Right lobe of liver (tissue), 6 donors: Measurements from ENCODE around the gene DMPK. TPM values are rescaled to one million over a fixed set of nuclear protein-coding genes. Genes with fewer than 3 reads are reported as not detected.

Source experiments
- ATAC-seq, 4 donors: fragments of 200-7000 bp; cut with Tn5 transposase; one replicate each; pipeline ENCODE4 v1.9.1; 2020; ENCODE audit warnings: mild to moderate bottlenecking in 4 of 4, moderate library complexity in 4 of 4
- DNase-seq, 3 donors: peaks; one replicate each; pipeline ENCODE4 v3.0.0-alpha.2; 2020
- H3K27ac ChIP-seq, 3 donors: fragments of 200-600 bp; one replicate each; pipeline ENCODE4 v1.8.0; 2022
- H3K27me3 ChIP-seq, 2 donors: fragments of 200-600 bp; one replicate each; pipeline ENCODE4 v1.8.0; 2022
- H3K36me3 ChIP-seq, 4 donors: fragments of 200-600 bp; sonication (generic) in 1 of 4; one replicate each; pipeline versions ENCODE4 v1.5.1 to v1.8.0; 2017 to 2022; ENCODE audit warnings: control low read depth in 1 of 4
- H3K4me1 ChIP-seq, 4 donors: fragments of 200-600 bp; sonication (generic) in 1 of 4; one replicate each; pipeline versions ENCODE4 v1.5.1 to v1.8.0; 2017 to 2022; ENCODE audit warnings: control low read depth in 1 of 4
- H3K4me3 ChIP-seq, 3 donors: fragments of 200-600 bp; one replicate each; pipeline ENCODE4 v1.8.0; 2022
- H3K9me3 ChIP-seq, 4 donors: fragments of 200-600 bp; sonication (generic) in 1 of 4; one replicate each; pipeline versions ENCODE4 v1.5.1 to v1.8.0; 2017 to 2022; ENCODE audit warnings: control low read depth in 1 of 4
- CTCF ChIP-seq, 4 donors: fragments of 200-600 bp in 3 of 4; fragments of 450-650 bp in 1 of 4; IDR thresholded peaks; one replicate each; pipeline versions ENCODE4 v1.5.1 to v1.8.0; 2016 to 2022; ENCODE audit warnings: antibody characterized with exemption in 4 of 4, mild to moderate bottlenecking in 2 of 4
- POLR2A ChIP-seq: fragments of 450-650 bp; IDR thresholded peaks from one replicate; pipeline ENCODE4 v1.6.1; 2017; ENCODE audit warnings: antibody characterized with exemption, mild to moderate bottlenecking
- WGBS: methylation state at CpG from one replicate; pipeline ENCODE4 v1.1.6; 2018; ENCODE audit warnings: low coverage, low lambda C conversion rate; ENCODE audit not compliant: insufficient coverage; ENCODE audit errors: missing lambda C conversion rate; 5-methylcytosine and 5-hydroxymethylcytosine counted together
- intact Hi-C, 2 donors: fragments of 100-400 bp; cut with DNase I; formaldehyde crosslinking; loops; one replicate each; pipeline versions ENCODE4 v1.11.2 to v1.14.1; 2022
- total RNA-seq, 6 experiments: library from RNA; depleted of rRNA in 2 of 6; stranded (reverse); fragments of >200 nt in 2 of 6; fragmentation: NEBNext Ultra II Directional in 3 of 6; extraction: Animal tissue kit (Norgen Biotek cat#: 25700) in 3 of 6; gene quantifications; one replicate each; pipeline versions ENCODE4 v1.1.0 to v1.2.4, GENCODE V29; 2016 to 2023
- donor health status: DM: no; HTN: yes; CAD: no.
- donor health status: DM: no; HTN: no; CAD: no.
- donor health status: DM: no; HTN: no; CAD: no.
- donor health status: DM: no; HTN: yes; CAD: no.
- donor health status: DM: no; HTN: yes; CAD: no.

The DMPK gene
- total RNA-seq, 6 experiments from 2014 or later = 4.3 to 14.9 (median 8.7) TPM

GRCh38 chr19:45817010-45817724 lies 34.9 kb upstream of the DMPK start:
- intact Hi-C loops = loop anchor here (10.0 kb wide), 2 partner anchors 68 to 78 kb away; partner anchors contain the start of gene IRF2BP1 (in 1 of the 2)
- H3K27ac ChIP-seq = no peak overlapping the region
- H3K4me3 ChIP-seq = no peak overlapping the region
- DNase-seq (peak; percentile 94), ATAC-seq (peak; percentile 90 to 96 (median 92))
- peaks cover 0 to 6% (median 0%) of the 10 kb centered on the region in 4 donors for H3K36me3 ChIP-seq
- no peaks in the 10 kb centered on the region for H3K9me3 ChIP-seq
- no peaks in the 10 kb centered on the region for H3K27me3 ChIP-seq
- no peaks in the 10 kb centered on the region for H3K4me1 ChIP-seq
- WGBS = 14% methylated on average over 19 of the region's 24 CpGs
- TF ChIP-seq CTCF (IDR thresholded peaks at IDR 0.05) = peak; percentile 96 to 98 (median 98)
- no peak for TF ChIP-seq POLR2A

- Histone ChIP-seq H3K9me3 (no peaks in the 10 kb centered on the region), H3K27me3 (no peaks in the 10 kb centered on the region), H3K4me1 (no peaks in the 10 kb centered on the region), H3K4me3 (no peak overlapping the region), H3K27ac (no peak overlapping the region), H3K36me3 (peaks cover 0 to under 1% (median 0%) of the 10 kb centered on the region in 4 donors)
- DNase-seq (no peak), ATAC-seq (peak in 1 of 4 donors; percentile 2)
- TF ChIP-seq CTCF (IDR thresholded peaks at IDR 0.05) (no peak), POLR2A (no peak)
- 83% methylated on average over 5 of the region's 18 CpGs for WGBS
- intact Hi-C loops = loop anchor here (10.0 kb wide), 2 partner anchors 68 to 78 kb away; partner anchors contain the start of gene IRF2BP1 (in 1 of the 2)
Measured at GRCh38 chr19:45816236-45817009, 34.1 kb upstream of the DMPK start.

DNA sequence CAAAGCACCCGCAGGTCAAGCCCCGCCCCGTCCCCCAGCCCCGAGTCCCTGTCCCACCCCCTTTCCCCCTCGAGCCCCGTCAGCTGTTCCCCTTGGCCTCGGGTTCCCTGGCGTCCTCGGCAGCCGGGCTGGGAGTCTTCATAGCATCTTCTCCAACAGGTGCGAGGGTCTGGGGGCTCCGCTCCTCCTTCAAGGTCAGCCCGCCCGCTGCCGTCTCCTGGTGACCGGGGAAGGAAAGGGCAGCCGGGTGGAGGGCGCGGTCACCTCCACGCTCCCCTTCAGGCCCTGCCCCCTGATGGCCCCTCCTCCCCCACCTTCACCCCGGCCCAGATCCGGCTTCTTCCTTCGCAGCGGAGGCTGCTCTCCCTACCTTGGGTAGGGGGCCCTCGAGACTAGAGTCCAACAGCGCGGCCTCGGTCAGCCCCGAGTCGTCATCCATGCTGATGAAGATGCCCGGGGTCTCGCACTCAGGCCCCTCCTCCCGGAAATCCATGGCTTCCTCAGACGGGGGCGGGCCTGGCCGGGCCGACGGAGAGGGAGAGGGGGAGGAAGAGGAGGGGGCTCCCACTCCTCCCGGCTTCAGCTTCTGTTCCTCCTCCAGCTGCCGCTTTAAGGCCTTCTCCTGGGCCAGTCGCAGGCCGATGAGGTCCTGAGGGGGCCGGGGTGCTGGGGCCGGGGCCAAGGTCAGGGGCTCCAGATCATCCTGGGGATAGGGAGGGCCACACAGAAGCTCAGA lies 33.4 kb upstream of the DMPK start:
- TF ChIP-seq POLR2A = no peak
- no peak for TF ChIP-seq CTCF (IDR thresholded peaks at IDR 0.05)
- intact Hi-C loops = loop anchor here (10.0 kb wide), 2 partner anchors 69 to 79 kb away; partner anchors contain the start of gene IRF2BP1 (in 1 of the 2)
- DNase-seq = no peak
- 38% methylated on average over 17 of the region's 44 CpGs for WGBS
- no peaks in the 10 kb centered on the region for H3K27me3 ChIP-seq
- ATAC-seq = no peak
- no peak overlapping the region for H3K27ac ChIP-seq
- H3K9me3 ChIP-seq = no peaks in the 10 kb centered on the region
- no peak overlapping the region for H3K4me3 ChIP-seq
- no peaks in the 10 kb centered on the region for H3K4me1 ChIP-seq
- H3K36me3 ChIP-seq = no peaks in the 10 kb centered on the region

- Histone ChIP-seq H3K36me3 (no peaks in the 10 kb centered on the region), H3K4me3 (no peak within 1 kb of the TSS), H3K9me3 (no peaks in the 10 kb centered on the region), H3K27me3 (no peaks in the 10 kb centered on the region), H3K27ac (no peak within 1 kb of the TSS), H3K4me1 (no peaks in the 10 kb centered on the region)
- no peak for ATAC-seq
- WGBS = 66% methylated on average over 15 of the region's 40 CpGs
- intact Hi-C loops = loop anchor here (10.0 kb wide), 2 partner anchors 70 to 80 kb away; partner anchors contain the start of gene IRF2BP1 (in 1 of the 2)
- no peak for DNase-seq
- TF ChIP-seq CTCF (IDR thresholded peaks at IDR 0.05) (no peak), POLR2A (no peak)
Measured at GRCh38 chr19:45814851-45815480, 32.7 kb upstream of the DMPK start, which contains the start of gene RSPH6A. TSS of gene RSPH6A (minus strand) at chr19:45815308. CDS start at chr19:45815176, 132 bp downstream.
